ENCODE measurements around the gene ME3.
A peak's percentile ranks its signal among the peaks of the same experiment; 100 is the strongest.

The ME3 gene

DNA sequence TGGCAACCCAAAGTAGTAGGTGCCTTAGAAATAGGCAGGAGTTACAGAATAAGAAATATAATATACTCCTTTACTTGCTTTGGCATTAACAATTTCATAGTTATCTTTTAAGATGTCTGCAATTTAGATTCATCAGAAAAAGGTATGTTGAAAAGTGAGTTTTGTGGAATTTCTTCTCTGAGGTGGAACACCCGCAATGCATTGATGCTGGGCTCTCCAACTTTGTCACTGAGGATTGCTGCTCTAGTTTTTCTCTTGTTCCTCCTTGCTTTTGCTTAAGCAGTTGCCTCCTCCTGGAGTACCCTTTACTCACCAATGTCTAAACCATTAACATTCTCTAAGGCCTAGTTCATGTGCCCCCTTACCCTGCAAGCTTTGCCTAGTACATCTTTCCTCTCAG is 14.1 kb upstream of the ME3 start:
- TF ChIP-seq, protein P1, sequence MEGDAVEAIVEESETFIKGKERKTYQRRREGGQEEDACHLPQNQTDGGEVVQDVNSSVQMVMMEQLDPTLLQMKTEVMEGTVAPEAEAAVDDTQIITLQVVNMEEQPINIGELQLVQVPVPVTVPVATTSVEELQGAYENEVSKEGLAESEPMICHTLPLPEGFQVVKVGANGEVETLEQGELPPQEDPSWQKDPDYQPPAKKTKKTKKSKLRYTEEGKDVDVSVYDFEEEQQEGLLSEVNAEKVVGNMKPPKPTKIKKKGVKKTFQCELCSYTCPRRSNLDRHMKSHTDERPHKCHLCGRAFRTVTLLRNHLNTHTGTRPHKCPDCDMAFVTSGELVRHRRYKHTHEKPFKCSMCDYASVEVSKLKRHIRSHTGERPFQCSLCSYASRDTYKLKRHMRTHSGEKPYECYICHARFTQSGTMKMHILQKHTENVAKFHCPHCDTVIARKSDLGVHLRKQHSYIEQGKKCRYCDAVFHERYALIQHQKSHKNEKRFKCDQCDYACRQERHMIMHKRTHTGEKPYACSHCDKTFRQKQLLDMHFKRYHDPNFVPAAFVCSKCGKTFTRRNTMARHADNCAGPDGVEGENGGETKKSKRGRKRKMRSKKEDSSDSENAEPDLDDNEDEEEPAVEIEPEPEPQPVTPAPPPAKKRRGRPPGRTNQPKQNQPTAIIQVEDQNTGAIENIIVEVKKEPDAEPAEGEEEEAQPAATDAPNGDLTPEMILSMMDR (IDR thresholded peaks at IDR 0.05) = no peak
- no peak for DNase-seq
- no peak overlapping the region for H3K4me3 ChIP-seq
- peak overlapping the region in 1 of 2 donors; percentile 59 for H3K27ac ChIP-seq
- no peaks in the 10 kb centered on the region for H3K27me3 ChIP-seq
- no peaks in the 10 kb centered on the region for H3K9me3 ChIP-seq
- intact Hi-C loops (cut with DNase I; ENCODE audit: low total_unique reads) = loop anchor here (10.0 kb wide), 1 partner anchor 52 kb away; no protein-coding TSS in a partner anchor
- peaks cover 0 to 38% (median 15%) of the 10 kb centered on the region in 4 donors for H3K4me1 ChIP-seq
- no peaks in the 10 kb centered on the region for H3K36me3 ChIP-seq

DNA sequence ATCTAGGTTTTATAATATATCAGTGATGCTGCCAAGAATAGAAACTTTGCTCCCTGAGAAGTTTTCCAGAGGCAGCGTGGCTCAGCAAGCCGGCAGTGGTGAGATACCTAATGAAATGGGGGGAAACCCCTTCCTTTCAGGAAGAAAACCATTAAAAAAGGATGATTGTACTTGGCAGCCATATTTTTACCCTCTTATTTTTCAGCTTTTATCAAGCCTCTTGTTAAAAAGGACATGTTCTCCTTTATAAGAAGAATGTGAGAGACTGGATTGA is 9.0 kb upstream of the ME3 start:
- intact Hi-C loops (cut with DNase I; ENCODE audit: low total_unique reads) = loop anchor here (10.0 kb wide), 1 partner anchor 47 kb away; no protein-coding TSS in a partner anchor
- DNase-seq = no peak
- Histone ChIP-seq H3K36me3 (no peaks in the 10 kb centered on the region), H3K4me3 (peak overlapping the region in 1 of 2 donors; percentile 10), H3K27ac (peak overlapping the region; percentile 72 to 85), H3K9me3 (no peaks in the 10 kb centered on the region), H3K27me3 (no peaks in the 10 kb centered on the region), H3K4me1 (peaks cover 0 to 42% (median 8%) of the 10 kb centered on the region in 4 donors)
- TF ChIP-seq, protein P1 (IDR thresholded peaks at IDR 0.05) = no peak

DNA sequence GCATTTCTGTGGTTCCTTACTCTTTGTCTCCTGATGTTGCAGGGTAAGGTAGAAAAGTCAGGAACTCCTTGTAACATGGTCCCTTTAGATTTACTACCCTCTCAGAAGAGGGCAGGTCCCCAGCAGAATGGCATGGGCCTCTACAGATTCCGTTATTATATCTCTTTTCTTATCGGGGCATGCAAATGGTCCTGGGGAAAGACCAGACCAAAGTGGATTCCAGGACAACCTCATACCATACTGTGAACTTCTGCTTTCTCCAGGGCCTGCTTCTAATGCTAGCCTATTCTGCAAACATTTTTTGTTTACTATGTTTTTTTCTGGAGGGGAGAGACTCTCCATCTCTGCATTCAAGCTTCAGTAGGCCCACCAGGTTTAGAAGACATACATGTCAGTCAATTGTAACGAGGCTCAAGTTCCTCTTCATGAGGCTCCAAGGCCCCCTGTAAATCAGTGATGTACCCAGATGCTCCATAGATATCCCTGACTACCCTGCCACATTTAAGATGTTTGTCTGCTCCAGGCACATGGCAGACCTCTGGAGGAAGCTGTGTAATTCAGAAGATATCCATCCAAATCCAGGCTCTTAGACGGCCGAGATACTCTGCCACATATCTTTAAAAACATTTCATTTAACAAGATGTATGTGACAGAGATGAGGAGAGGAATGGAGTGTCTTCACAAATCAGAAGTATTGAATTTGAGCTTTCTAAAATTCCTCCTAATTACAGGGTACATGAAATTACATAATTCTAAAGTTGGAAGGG is 8.5 kb upstream of the ME3 start:
- H3K27ac ChIP-seq = peak overlapping the region; percentile 72 to 85
- no peaks in the 10 kb centered on the region for H3K27me3 ChIP-seq
- H3K4me3 ChIP-seq = peak overlapping the region in 1 of 2 donors; percentile 10
- no peak for DNase-seq
- intact Hi-C loops (cut with DNase I; ENCODE audit: low total_unique reads) = loop anchor here (10.0 kb wide), 1 partner anchor 46 kb away; no protein-coding TSS in a partner anchor
- TF ChIP-seq, protein P1 (IDR thresholded peaks at IDR 0.05) = no peak
- H3K9me3 ChIP-seq = no peaks in the 10 kb centered on the region
- H3K4me1 ChIP-seq = peaks cover 0 to 47% (median 11%) of the 10 kb centered on the region in 4 donors
- H3K36me3 ChIP-seq = no peaks in the 10 kb centered on the region

DNA sequence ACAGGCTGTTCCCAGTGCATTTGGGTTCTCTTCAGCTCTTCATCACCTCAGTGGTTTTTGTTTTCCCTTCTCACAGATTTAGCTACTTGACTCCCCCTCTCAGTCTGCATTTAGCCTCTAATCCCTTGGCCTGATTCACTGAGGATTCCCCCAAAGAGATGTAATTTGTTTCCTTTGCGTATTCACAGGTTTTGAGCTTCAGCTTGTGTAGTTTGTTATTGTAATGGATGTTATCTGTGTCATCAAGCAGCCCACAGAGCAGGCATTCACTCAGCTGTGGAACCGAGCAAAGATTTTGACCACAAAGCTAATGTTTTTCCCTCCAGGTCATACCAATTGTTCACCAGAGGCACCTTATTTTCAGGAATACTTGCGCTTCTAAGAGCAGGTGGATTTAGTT is 6.4 kb upstream of the ME3 start:
- intact Hi-C loops (cut with DNase I; ENCODE audit: low total_unique reads) = loop anchor here (10.0 kb wide), 1 partner anchor 66 kb away; no protein-coding TSS in a partner anchor

DNA sequence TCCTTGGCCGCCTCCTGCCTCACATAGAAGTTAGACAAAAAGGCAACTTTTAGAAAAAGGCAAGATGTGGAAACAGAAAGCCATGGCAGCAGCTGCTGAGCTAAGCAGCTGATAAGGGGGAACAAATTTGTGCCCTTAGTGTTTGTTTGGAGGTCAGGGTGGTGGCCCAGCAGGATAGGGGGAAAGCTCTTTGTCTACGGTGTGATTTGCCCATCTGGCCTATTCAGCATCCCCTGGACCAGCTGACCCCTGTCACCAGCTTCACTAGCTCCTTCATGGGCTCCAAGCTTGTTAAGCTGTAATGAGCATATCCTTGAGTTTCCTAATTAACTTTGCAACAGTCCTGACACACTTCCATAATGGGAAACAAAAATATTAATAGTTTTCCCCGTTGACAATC is 5.9 kb upstream of the ME3 start:
- peaks cover 0 to 73% (median 27%) of the 10 kb centered on the region in 4 donors for H3K4me1 ChIP-seq
- TF ChIP-seq, protein P1 (IDR thresholded peaks at IDR 0.05) = no peak
- peak overlapping the region; percentile 44 to 85 for H3K27ac ChIP-seq

More for the DNA sequence above, 6.4 kb upstream of the ME3 start:
- Histone ChIP-seq H3K9me3 (no peaks in the 10 kb centered on the region), H3K4me1 (peaks cover 0 to 68% (median 23%) of the 10 kb centered on the region in 4 donors), H3K4me3 (no peak overlapping the region), H3K27ac (peak overlapping the region; percentile 44 to 85), H3K36me3 (no peaks in the 10 kb centered on the region), H3K27me3 (no peaks in the 10 kb centered on the region)
- TF ChIP-seq, protein P1 (IDR thresholded peaks at IDR 0.05) = no peak
- DNase-seq = no peak

More for the DNA sequence above, 5.9 kb upstream of the ME3 start:
- intact Hi-C loops (cut with DNase I; ENCODE audit: low total_unique reads) = loop anchor here (10.0 kb wide), 1 partner anchor 67 kb away; no protein-coding TSS in a partner anchor
- Histone ChIP-seq H3K36me3 (no peaks in the 10 kb centered on the region), H3K27me3 (no peaks in the 10 kb centered on the region), H3K9me3 (no peaks in the 10 kb centered on the region), H3K4me3 (no peak overlapping the region)
- DNase-seq = no peak
